ENCODE measurements around the gene MAP3K12.

- TF ChIP-seq EP300 (IDR thresholded peaks at IDR 0.05; ENCODE audit: borderline replicate concordance) (no peak), RAD21 (IDR thresholded peaks at IDR 0.05; ENCODE audit: low read depth) (no peak), REST (IDR thresholded peaks at IDR 0.05; ENCODE audit: low read depth) (no peak), CEBPB (IDR thresholded peaks at IDR 0.05) (no peak), TAF1 (IDR thresholded peaks at IDR 0.05; ENCODE audit: low read depth) (no peak), MAX (IDR thresholded peaks at IDR 0.05) (no peak), ZBTB7A (IDR thresholded peaks at IDR 0.05; ENCODE audit: low read depth) (no peak), TEAD4 (IDR thresholded peaks at IDR 0.05) (no peak), TCF12 (IDR thresholded peaks at IDR 0.05; ENCODE audit: low read depth) (no peak), USF1 (IDR thresholded peaks at IDR 0.05) (no peak), NFIC (IDR thresholded peaks at IDR 0.05) (no peak), YY1 (IDR thresholded peaks at IDR 0.05; ENCODE audit: low read depth) (no peak)
Measured at GRCh38 chr12:53530920-53531319, 31.7 kb upstream of the MAP3K12 start.

Data from Ishikawa (cell line).